ENCODE data around the gene ENPP7.

GRCh38 chr17:79789943-79790804 lies 59.4 kb downstream of the ENPP7 start:
- TF ChIP-seq CTCF (IDR thresholded peaks at IDR 0.05) (peak; percentile 76 to 92 (median 88)), EP300 (IDR thresholded peaks at IDR 0.05) (no peak), POLR2A (IDR thresholded peaks at IDR 0.05) (no peak)
